Colonic mucosa (tissue), 4 donors: ENCODE results near the gene THOP1. TPM values are rescaled to one million over a fixed set of nuclear protein-coding genes. Genes with fewer than 3 reads are reported as not detected.

Source experiments
- DNase-seq: peaks from one replicate; pipeline ENCODE4 v3.0.0-alpha.2; 2020
- H3K27ac ChIP-seq: fragments of 200-600 bp; one replicate; pipeline ENCODE4 v1.8.0; 2021
- H3K27me3 ChIP-seq: fragments of 200-600 bp; one replicate; pipeline ENCODE4 v1.8.0; 2021
- H3K36me3 ChIP-seq: fragments of 200-600 bp; one replicate; pipeline ENCODE4 v1.8.0; 2021
- H3K4me1 ChIP-seq: fragments of 200-600 bp; one replicate; pipeline ENCODE4 v1.8.0; 2021; ENCODE audit warnings: mild to moderate bottlenecking
- H3K4me3 ChIP-seq: fragments of 200-600 bp; one replicate; pipeline ENCODE4 v1.8.0; 2021
- H3K9ac ChIP-seq, 2 donors: one replicate each; pipeline ENCODE4 v1.7.0; 2013; ENCODE audit warnings: control low read depth in 2 of 2, low read depth in 2 of 2, low read length in 2 of 2
- H3K9me3 ChIP-seq: fragments of 200-600 bp; one replicate; pipeline ENCODE4 v1.8.0; 2021
- CTCF ChIP-seq: fragments of 200-600 bp; IDR thresholded peaks from one replicate; pipeline ENCODE4 v1.8.0; 2022; ENCODE audit warnings: antibody characterized with exemption, mild to moderate bottlenecking
- intact Hi-C: fragments of 100-400 bp; cut with DNase I; formaldehyde crosslinking; loops from one replicate; pipeline ENCODE4 v1.14.1; 2022
- total RNA-seq, 2 donors: library from RNA; stranded (reverse); fragmentation: NEBNext Ultra II Directional in 1 of 2; extraction: Animal tissue kit (Norgen Biotek cat#: 25700) in 1 of 2; gene quantifications; one replicate each; pipeline ENCODE4 v1.2.1, GENCODE V29; 2021
- donor health status: healthy.
- donor health status: DM: no; HTN: no; CAD: no.
- donor health status: DM: no; HTN: no; CAD: no.

Gene THOP1
- total RNA-seq, 2 donors from 2014 or later: 45.5 to 139 TPM

DNA sequence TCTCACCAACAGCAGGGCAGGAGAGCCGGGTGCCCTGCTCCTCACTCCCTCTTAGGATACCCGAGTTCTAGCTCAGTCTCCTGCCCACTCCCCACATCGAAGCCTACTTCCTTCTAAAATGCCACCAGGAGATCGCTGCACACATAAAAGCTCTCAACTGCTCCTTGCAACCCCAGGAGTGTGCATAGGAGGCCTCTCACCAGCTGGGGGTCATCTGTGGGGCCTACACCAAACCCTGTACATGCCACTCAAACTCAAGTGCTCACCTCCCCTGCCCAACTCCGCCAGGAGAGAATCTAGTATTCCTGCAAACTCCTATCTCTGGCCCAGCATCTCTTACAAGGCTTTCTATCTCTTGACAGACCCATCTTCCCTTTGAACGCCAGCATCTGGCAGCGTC is 5.0 kb upstream of the THOP1 start:
- DNase-seq: no peak
- intact Hi-C loops: no loop called here
- Histone ChIP-seq H3K27me3 (no peaks in the 10 kb centered on the region), H3K27ac (no peak overlapping the region), H3K4me1 (peaks cover 10% of the 10 kb centered on the region), H3K4me3 (no peak overlapping the region), H3K9ac (no peak overlapping the region), H3K9me3 (no peaks in the 10 kb centered on the region), H3K36me3 (no peaks in the 10 kb centered on the region)
- no peak for TF ChIP-seq CTCF

DNA sequence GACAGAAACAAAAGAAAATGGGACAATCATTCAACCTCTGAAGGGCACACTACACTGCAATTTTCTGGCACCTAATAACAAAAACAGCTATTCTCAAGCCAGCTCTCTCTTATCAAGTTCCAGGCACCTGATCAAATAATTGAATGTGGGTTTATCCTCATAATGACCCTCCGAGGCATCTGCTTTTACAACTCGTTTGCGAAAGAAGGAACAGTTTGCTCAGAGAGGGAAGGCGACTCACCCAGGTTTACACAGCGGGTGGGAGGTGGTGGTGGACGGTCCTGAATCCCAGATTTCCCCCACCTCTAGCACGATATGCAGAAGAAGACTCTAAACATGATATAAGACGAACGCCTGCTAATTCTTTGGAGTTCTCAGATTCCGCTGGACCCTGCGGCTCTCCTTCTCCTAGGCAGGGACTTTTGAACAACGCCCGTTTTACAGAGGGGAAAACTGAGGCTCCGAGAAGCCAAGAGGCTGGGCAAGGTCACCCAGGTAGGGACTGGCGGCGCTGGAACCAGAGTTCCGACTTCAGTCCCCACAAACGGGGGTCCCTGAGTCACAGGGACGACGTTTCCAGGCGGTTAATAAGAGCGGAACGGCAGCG is 2.9 kb upstream of the THOP1 start:
- peak overlapping the region; percentile 97 to 98 for H3K9ac ChIP-seq
- intact Hi-C loops: no loop called here
- H3K27ac ChIP-seq: peak overlapping the region; percentile 79
- peaks cover 10% of the 10 kb centered on the region for H3K4me1 ChIP-seq
- DNase-seq: peak; percentile 25
- TF ChIP-seq CTCF: no peak
- no peaks in the 10 kb centered on the region for H3K36me3 ChIP-seq
- H3K9me3 ChIP-seq: no peaks in the 10 kb centered on the region
- no peaks in the 10 kb centered on the region for H3K27me3 ChIP-seq
- H3K4me3 ChIP-seq: peak overlapping the region; percentile 94

DNA sequence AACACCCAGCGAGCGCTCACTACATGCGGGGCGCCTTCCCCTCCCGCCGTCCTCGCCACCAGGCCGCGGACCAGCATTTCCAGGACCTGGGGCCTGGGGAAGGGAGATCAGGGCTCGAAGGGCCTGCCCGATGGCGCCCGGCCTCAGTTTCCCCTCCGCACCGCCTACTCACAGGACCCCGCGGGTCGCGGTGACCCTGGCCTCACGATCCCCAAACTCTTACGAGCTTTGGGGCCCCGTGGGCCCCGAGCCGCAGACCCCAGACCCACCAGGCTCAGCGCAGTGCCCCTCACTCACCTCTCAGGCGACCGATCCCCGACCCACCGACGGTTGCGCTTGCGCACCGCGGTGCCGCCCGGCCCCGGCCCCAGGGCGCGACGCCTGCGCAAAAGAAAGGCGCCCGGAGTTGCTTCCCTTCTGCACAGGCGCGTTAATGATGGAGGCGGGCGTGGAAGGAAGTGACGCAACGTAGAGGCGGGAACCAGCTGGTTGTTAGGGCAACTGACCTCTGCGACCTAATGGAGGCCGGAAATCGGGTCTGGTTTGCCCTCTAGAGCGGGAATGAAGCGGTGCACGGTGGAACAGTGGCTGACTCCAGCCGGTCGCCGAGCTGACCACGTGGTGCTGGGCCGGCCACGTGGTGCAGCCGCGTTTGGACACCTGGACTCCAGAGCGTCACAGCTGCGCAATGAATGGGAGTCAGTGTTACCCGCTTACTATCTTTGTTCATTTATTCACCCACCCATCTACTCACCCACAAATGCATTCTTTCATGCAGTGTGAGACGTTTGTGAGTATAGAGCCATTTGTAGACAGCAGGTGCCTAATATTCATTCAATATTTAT is 2.1 kb upstream of the THOP1 start, which contains the start of gene SGTA:
Gene SGTA (minus strand): TSS at position 338 of the 845 bp plus-strand sequence. CDS start 14,205 bp downstream, outside the sequence.
- DNase-seq: peak; percentile 98
- intact Hi-C loops: no loop called here
- peak; percentile 23 for TF ChIP-seq CTCF

GRCh38 chr19:2783781-2784145 is 1.5 kb upstream of the THOP1 start:
- H3K9ac ChIP-seq: peak overlapping the region in 1 of 2 donors; percentile 97
- peaks cover 10% of the 10 kb centered on the region for H3K4me1 ChIP-seq
- peak overlapping the region; percentile 94 for H3K4me3 ChIP-seq
- TF ChIP-seq CTCF: no peak
- H3K9me3 ChIP-seq: no peaks in the 10 kb centered on the region
- no peaks in the 10 kb centered on the region for H3K36me3 ChIP-seq
- H3K27ac ChIP-seq: peak overlapping the region; percentile 79
- intact Hi-C loops: no loop called here
- H3K27me3 ChIP-seq: no peaks in the 10 kb centered on the region
- DNase-seq: no peak

More for the DNA sequence above, 2.1 kb upstream of the THOP1 start, which contains the start of gene SGTA:
- H3K9ac ChIP-seq: peak within 1 kb of the TSS; percentile 97 to 98
- no peaks in the 10 kb centered on the region for H3K27me3 ChIP-seq
- no peaks in the 10 kb centered on the region for H3K9me3 ChIP-seq
- H3K4me3 ChIP-seq: peak within 1 kb of the TSS; percentile 94
- peaks cover 10% of the 10 kb centered on the region for H3K4me1 ChIP-seq
- H3K27ac ChIP-seq: peak within 1 kb of the TSS; percentile 79
- H3K36me3 ChIP-seq: no peaks in the 10 kb centered on the region

DNA sequence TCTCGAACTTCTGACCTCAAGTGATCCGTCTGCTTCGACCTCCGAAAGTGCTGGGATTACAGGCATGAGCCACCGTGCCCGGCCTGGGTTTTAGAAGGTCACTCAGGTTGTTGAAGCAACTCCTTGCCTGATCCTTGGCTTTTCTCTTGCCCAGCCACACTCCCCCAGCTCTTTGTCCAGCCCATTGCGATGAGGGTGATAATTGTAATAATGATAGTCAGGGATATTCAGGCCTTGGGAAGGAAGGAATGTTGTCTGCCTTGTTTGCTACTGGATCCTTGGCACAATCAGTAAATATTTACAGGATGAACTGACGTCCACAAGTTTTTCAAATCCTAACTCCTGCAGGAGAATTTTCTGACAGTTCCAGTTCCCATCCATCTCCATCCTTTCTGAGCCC is 1.8 kb downstream of the THOP1 start:
- H3K9me3 ChIP-seq: no peaks in the 10 kb centered on the region
- H3K4me1 ChIP-seq: peaks cover 4% of the 10 kb centered on the region
- no peaks in the 10 kb centered on the region for H3K36me3 ChIP-seq
- no peak for TF ChIP-seq CTCF
- DNase-seq: no peak
- intact Hi-C loops: no loop called here
- H3K9ac ChIP-seq: no peak overlapping the region
- H3K4me3 ChIP-seq: no peak overlapping the region
- H3K27me3 ChIP-seq: no peaks in the 10 kb centered on the region
- no peak overlapping the region for H3K27ac ChIP-seq
